Natural killer cell (primary cell): ENCODE data around the gene AGMAT. TPM values are rescaled to one million over a fixed set of nuclear protein-coding genes. Genes with fewer than 3 reads are reported as not detected.

ENCODE experiments used
- ATAC-seq, 3 donors: fragments of 150-1000 bp in 2 of 3; fragments of 200-7000 bp in 1 of 3; cut with Tn5 transposase; 1 replicate in 1 of 3; 2 replicates in 2 of 3; pipeline ENCODE4 v1.10.0; 2021; ENCODE audit warnings: mild to moderate bottlenecking in 2 of 3, moderate library complexity in 2 of 3
- DNase-seq, 2 donors: peaks; one replicate each; pipeline versions ENCODE4 v3.0.0 to v3.0.0-alpha.2; 2013 to 2021; ENCODE audit warnings: mixed read lengths in 1 of 2
- H3K27ac ChIP-seq: one replicate; pipeline ENCODE4 v1.5.1; 2013; ENCODE audit warnings: mild to moderate bottlenecking, low read length
- H3K27me3 ChIP-seq: one replicate; pipeline ENCODE4 v1.6.1; 2013; ENCODE audit warnings: low read length; ENCODE audit not compliant: control insufficient read depth, insufficient read depth
- H3K36me3 ChIP-seq: one replicate; pipeline ENCODE4 v1.6.1; 2013; ENCODE audit warnings: low read length; ENCODE audit not compliant: control insufficient read depth, insufficient read depth
- H3K4me1 ChIP-seq: one replicate; pipeline ENCODE4 v1.6.1; 2013; ENCODE audit warnings: low read length; ENCODE audit not compliant: control insufficient read depth, insufficient read depth
- H3K4me3 ChIP-seq: one replicate; pipeline ENCODE4 v1.5.1; 2013; ENCODE audit warnings: low read length
- H3K9me3 ChIP-seq: one replicate; pipeline ENCODE4 v1.6.1; 2013; ENCODE audit warnings: low read length; ENCODE audit not compliant: control insufficient read depth, insufficient read depth
- H3K27ac Mint-ChIP-seq, 2 donors: one replicate each; pipeline ENCODE4 v1.8.0; 2022; ENCODE audit warnings: mild to moderate bottlenecking in 2 of 2, mixed read lengths in 2 of 2, moderate library complexity in 1 of 2
- H3K27me3 Mint-ChIP-seq, 2 donors: one replicate each; pipeline ENCODE4 v1.8.0; 2022; ENCODE audit warnings: low read depth in 2 of 2, mixed read lengths in 2 of 2
- H3K36me3 Mint-ChIP-seq: one replicate; pipeline ENCODE4 v1.8.0; 2022; ENCODE audit warnings: mixed read lengths
- H3K4me1 Mint-ChIP-seq, 2 donors: one replicate each; pipeline ENCODE4 v1.8.0; 2022; ENCODE audit warnings: mixed read lengths in 2 of 2
- H3K4me3 Mint-ChIP-seq: one replicate; pipeline ENCODE4 v1.8.0; 2022; ENCODE audit warnings: mild to moderate bottlenecking, moderate library complexity, mixed read lengths
- H3K9me3 Mint-ChIP-seq, 2 donors: one replicate each; pipeline ENCODE4 v1.8.0; 2022; ENCODE audit warnings: mixed read lengths in 2 of 2
- WGBS: methylation state at CpG from one replicate; pipeline ENCODE4 v1.1.7; 2013; ENCODE audit warnings: missing lambda C conversion rate; ENCODE audit not compliant: insufficient coverage; 5-methylcytosine and 5-hydroxymethylcytosine counted together
- intact Hi-C: fragments of 100-400 bp; cut with micrococcal nuclease; formaldehyde crosslinking; loops from one replicate; pipeline ENCODE4 v1.14.2; 2022
- total RNA-seq, 4 donors: library from RNA; stranded (reverse); fragments of 120-200 nt in 1 of 4; gene quantifications; one replicate each; pipeline versions ENCODE4 v1.2.3 to v1.2.4, GENCODE V29; 2013 to 2022
- TF ChIP-seq, protein P1 (sequence below): fragments of 200-600 bp; IDR thresholded peaks from one replicate; pipeline ENCODE4 v1.8.0; 2022; ENCODE audit warnings: antibody characterized with exemption

Gene AGMAT
- total RNA-seq, 3 donors from 2014 or later (not counting 1 experiment from before 2014, with no cell fraction given), result 0.42 to 0.66 (median 0.65) TPM

DNA sequence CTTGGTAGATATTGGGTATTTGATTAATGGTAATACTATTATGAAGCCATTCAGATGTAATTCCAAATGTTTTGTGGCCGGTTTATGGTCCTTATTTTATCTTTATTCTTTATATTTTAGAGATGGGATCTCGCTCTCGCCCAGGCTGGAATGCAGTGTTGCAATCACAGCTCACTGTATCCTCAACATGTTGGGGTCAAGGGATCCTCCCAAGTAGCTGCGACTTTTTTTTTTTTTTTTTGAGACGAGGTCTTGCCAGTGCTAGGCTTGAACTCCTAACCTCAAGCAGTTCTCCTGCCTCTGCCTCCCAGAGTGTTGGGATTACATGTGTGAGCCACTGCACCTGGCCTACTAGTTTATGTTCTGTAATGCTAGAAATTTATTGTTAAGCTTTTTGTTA, 37.1 kb upstream of the AGMAT start:
- Histone ChIP-seq H3K4me3 (no peak overlapping the region), H3K27me3 (no peaks in the 10 kb centered on the region), H3K9me3 (no peaks in the 10 kb centered on the region), H3K27ac (no peak overlapping the region), H3K36me3 (peaks cover 6% of the 10 kb centered on the region), H3K4me1 (peaks cover 19% of the 10 kb centered on the region)
- intact Hi-C loops, result no loop called here
- Mint-ChIP-seq H3K4me1 (peaks cover 50 to 52% of the 10 kb centered on the region in 2 donors), H3K27ac (peak overlapping the region in 1 of 2 donors; percentile 20), H3K9me3 (no peaks in the 10 kb centered on the region), H3K27me3 (no peaks in the 10 kb centered on the region), H3K4me3 (no peak overlapping the region), H3K36me3 (no peaks in the 10 kb centered on the region)
- 100% methylated on average over 3 of the region's 5 CpGs for WGBS
- ATAC-seq (no peak), DNase-seq (no peak)
- TF ChIP-seq, protein P1, sequence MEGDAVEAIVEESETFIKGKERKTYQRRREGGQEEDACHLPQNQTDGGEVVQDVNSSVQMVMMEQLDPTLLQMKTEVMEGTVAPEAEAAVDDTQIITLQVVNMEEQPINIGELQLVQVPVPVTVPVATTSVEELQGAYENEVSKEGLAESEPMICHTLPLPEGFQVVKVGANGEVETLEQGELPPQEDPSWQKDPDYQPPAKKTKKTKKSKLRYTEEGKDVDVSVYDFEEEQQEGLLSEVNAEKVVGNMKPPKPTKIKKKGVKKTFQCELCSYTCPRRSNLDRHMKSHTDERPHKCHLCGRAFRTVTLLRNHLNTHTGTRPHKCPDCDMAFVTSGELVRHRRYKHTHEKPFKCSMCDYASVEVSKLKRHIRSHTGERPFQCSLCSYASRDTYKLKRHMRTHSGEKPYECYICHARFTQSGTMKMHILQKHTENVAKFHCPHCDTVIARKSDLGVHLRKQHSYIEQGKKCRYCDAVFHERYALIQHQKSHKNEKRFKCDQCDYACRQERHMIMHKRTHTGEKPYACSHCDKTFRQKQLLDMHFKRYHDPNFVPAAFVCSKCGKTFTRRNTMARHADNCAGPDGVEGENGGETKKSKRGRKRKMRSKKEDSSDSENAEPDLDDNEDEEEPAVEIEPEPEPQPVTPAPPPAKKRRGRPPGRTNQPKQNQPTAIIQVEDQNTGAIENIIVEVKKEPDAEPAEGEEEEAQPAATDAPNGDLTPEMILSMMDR, result no peak

DNA sequence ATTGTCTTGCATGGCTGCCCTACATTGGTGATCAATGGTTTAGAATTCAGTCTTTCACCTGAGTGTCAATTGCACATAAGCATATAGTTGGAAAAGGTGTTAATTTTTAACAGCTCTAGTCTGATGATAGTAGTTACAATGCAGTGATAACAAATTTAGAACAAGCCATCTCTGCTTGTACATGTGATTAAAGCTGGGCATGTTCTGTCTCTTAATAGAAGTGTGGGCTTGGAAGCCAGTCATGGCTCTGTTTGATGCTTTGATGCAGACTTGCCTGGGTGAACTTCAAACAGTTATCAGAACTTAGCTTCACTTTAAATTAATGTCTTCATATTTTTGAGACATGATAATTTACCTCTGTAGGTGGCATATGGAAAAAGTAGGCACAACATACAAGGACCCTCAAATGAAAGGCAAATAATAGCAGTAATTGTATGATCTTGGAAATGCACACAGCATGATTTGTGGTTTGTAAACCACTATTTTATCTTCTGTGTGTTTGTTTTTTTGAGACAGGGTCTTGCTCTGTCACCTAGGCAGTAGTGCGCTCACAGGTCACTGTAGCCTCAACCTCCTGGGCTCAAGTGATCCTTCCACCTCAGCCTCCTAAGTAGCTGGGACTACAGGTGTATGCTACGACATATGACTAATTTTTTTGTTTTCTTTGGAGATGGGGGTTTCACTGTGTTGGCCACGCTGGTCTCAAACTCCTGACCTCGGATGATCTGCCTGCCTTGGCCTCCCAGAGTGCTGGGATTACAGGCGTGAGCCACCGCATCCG, 36.2 kb upstream of the AGMAT start:
- WGBS, result 90% methylated on average over 3 of the region's 7 CpGs
- Mint-ChIP-seq H3K27me3 (no peaks in the 10 kb centered on the region), H3K36me3 (no peaks in the 10 kb centered on the region), H3K4me3 (no peak overlapping the region), H3K27ac (peak overlapping the region; percentile 20 to 93), H3K9me3 (no peaks in the 10 kb centered on the region), H3K4me1 (peaks cover 50 to 60% of the 10 kb centered on the region in 2 donors)
- Histone ChIP-seq H3K27me3 (no peaks in the 10 kb centered on the region), H3K27ac (no peak overlapping the region), H3K4me3 (no peak overlapping the region), H3K9me3 (no peaks in the 10 kb centered on the region), H3K36me3 (no peaks in the 10 kb centered on the region), H3K4me1 (peaks cover 25% of the 10 kb centered on the region)
- DNase-seq, result no peak
- intact Hi-C loops, result no loop called here
- ATAC-seq, result no peak
- TF ChIP-seq, protein P1, result no peak

DNA sequence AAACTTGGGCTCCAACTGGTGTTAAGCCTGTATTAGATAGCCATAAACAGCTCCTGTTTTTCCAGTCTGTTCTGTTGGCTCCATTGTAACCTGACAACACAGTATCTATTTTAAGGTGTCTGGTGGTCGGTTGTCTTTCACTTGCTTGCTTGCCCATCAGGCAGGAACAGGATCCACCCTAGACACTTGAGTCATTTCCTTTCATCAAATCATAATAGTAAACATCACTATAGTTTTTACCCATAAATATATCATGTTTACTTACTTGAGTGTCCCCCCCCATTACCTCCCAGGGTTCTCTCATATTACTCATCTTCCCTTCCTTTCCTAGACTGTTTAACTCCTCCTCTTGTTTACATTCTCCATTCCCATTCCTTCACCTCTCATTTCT, 35.3 kb upstream of the AGMAT start:
- Histone ChIP-seq H3K4me3 (no peak overlapping the region), H3K4me1 (peaks cover 25% of the 10 kb centered on the region), H3K36me3 (no peaks in the 10 kb centered on the region), H3K27ac (peak overlapping the region; percentile 31), H3K27me3 (no peaks in the 10 kb centered on the region), H3K9me3 (no peaks in the 10 kb centered on the region)
- peak overlapping the region; percentile 88 to 93 for H3K27ac Mint-ChIP-seq
- no peaks in the 10 kb centered on the region for H3K27me3 Mint-ChIP-seq
- DNase-seq (peak in 1 of 2 donors; percentile 45), ATAC-seq (peak in 1 of 3 donors; percentile 23)
- peak overlapping the region; percentile 75 for H3K4me3 Mint-ChIP-seq
- intact Hi-C loops, result no loop called here
- H3K4me1 Mint-ChIP-seq, result peaks cover 48 to 60% of the 10 kb centered on the region in 2 donors
- no peaks in the 10 kb centered on the region for H3K36me3 Mint-ChIP-seq
- whole genome bisulfite sequencing, result 11% methylated on average over 1 of the region's 1 CpG
- TF ChIP-seq, protein P1, result no peak
- H3K9me3 Mint-ChIP-seq, result no peaks in the 10 kb centered on the region
